Fibroblast of gingiva (primary cell): Measurements from ENCODE around the gene DISC1.
A peak's percentile ranks its signal among the peaks of the same experiment; 100 is the strongest.
"Not testable (repeated sequence)": the region's sequence is repeated elsewhere in the genome, so short reads cannot be mapped to it uniquely, and the experiment has no call there.

ENCODE experiments used
- DNase-seq: peaks from one replicate; pipeline ENCODE4 v3.0.0-alpha.2; 2011; ENCODE audit warnings: low read depth

Gene DISC1

GRCh38 chr1:231626535-231626950, at the start of gene DISC1:
TSS of gene DISC1 (plus strand) at chr1:231626790. CDS start at chr1:231626868, 78 bp downstream.
- DNase-seq: peak; percentile 90

- no peak for DNase-seq
Measured at GRCh38 chr1:231576804-231577718, 49.5 kb upstream of the DISC1 start.

DNA sequence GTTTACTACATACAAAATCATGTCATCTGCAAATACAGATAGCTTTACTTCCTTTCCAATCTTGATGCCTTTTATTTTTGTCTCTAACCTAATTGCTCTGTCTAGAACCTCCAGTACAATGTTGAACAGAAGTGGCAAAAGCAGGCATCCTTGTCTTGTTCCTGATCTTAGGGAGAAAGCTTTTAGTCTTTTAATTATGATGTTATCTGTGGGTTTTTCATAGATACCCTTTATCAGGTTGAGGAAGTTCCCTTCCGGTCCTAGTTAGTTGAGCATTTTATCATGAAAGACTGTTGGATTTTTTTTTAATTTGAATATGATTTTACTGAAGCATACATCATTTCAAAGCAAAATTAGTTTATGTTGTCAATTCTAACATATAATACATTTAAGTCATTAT, 45.7 kb upstream of the DISC1 start:
- DNase-seq: no peak

- DNase-seq: no peak
Measured at GRCh38 chr1:231581859-231582258, 44.7 kb upstream of the DISC1 start.

DNA sequence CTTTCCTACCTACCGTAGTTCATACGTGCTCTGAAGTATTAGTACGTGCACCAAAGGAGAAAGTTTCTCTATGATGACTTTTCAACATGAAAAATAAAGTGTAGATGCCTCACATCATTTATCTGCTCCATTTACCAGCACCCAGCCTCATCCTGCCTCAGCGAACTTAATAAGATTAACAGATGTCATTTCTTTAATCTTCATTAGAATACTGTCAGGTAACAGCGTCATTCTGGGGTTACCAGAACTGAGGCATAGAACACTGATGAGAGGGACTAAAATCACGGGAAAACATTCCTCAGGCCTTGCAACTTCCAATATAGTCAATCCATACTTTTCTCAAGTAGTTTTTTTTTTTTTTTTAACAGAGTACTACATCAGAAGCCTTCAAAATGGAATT, 43.2 kb upstream of the DISC1 start:
- DNase-seq: no peak

GRCh38 chr1:231584117-231584516, 42.5 kb upstream of the DISC1 start:
- DNase-seq: peak; percentile 71

DNA sequence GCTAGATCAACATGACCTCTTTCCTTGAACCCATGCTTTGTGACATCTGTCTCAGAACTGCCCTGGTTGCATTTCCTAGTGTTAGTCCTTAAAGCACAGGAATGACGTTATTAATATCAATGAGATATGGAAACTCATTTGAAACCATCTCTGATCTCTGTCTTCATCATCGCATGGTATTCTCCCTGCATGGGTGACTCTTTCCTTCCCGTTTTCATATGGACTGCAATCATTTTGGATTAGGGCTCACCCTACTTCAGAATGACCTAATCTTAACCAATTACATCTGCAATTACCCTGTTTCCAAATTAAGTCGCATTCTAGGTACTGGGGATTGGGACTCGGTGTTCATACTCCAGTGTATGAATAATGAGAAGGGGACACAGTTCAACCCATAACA, 41.7 kb upstream of the DISC1 start:
- DNase-seq: no peak

DNA sequence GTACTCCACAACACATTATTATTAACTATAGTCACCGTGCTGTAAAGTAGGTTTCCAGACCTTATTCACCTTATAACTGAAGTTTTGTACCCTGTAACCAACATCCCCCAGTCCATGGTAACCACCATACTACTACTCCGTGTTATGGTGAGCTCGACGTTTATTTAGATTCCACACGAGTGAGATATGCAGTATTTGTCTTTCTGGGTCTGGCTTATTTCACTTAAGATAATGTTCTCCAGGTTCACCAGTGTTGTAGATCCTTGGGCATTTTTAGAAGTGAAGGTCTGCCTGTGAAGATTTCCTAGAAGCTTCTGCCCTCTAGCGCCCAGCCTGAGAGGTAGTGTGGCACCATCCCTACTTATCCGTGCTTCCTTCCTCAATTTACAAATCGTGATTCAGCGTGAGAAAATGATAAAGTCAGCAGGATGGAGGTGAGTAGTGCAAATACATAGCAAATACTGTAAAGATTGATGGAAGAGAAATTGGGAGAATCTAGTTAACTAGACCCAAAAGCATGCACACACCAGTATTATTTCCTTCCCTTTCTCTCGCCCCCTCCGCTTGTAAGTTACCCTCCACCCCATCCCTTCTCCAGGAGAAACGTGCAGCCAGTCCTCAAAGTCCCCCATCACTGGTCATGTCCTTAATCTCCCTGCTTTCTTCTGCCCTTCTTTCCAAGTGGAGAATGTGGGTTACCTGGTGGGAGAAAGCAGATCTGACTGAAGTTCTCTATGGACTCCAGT, 36.0 kb upstream of the DISC1 start:
- peak; percentile 70 for DNase-seq

GRCh38 chr1:231591466-231591865, 35.1 kb upstream of the DISC1 start:
- DNase-seq: no peak

DNA sequence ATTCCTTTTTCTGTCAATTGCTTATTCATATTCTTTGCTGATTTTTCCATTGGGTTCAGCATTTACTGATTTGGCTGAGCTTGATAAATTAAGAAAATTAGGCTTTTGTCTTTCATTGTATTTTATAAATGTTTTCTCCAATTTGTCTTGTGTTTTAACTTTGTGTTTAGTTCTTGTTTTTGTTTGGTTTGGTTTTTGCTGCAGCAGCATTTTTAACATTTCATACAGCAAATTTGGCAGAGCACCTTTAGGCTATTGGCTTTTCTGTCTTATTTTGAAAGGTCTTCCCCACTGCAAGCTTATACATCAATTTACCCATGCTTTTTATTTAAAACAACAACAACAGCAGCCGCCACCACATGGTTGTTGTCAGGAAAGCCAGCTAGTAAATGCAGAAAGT, 33.8 kb upstream of the DISC1 start:
- no peak for DNase-seq

GRCh38 chr1:231593264-231593663, 33.3 kb upstream of the DISC1 start:
- DNase-seq: not testable (repeated sequence)

DNA sequence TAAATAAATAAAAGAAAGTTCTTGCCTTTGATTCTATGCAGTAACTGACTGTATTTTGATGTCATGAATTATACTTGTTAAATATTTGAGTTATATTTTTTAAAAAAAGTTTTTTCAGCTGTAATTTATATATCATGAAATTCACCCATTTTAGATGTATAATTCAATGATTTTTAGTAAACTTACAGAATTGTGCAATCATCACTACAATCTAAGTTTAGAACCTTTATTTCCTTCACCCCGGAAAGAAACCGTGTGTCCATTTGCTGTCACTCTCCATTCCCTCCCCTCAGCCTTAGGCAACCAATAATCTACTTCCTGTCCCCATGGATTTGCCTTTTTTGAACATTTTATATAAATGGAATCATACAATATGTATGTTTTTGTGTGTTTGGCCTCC, 32.5 kb upstream of the DISC1 start:
- DNase-seq: no peak

- no peak for DNase-seq
Measured at GRCh38 chr1:231594749-231595148, 31.8 kb upstream of the DISC1 start.

GRCh38 chr1:231596337-231596791, 30.2 kb upstream of the DISC1 start:
- peak; percentile 51 for DNase-seq

DNA sequence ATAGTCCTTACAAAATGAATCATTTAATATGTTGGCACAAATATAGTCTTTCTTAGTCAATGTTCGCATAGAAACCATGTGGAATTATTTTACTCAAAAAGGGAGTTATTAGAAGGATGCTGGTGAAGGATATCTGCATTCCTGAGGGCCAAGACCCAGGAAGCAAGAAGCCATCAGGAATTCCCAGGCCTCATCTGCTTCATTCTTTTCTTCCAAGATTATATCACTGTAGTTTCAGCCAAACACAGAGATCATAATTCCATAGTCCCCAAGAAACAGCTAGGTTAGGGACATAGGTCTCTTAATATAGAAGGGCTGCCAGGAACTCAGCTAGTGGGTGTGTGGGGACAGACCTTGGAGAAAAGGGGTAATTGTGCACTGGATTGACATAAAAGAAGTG, 28.6 kb upstream of the DISC1 start:
- DNase-seq: no peak

DNA sequence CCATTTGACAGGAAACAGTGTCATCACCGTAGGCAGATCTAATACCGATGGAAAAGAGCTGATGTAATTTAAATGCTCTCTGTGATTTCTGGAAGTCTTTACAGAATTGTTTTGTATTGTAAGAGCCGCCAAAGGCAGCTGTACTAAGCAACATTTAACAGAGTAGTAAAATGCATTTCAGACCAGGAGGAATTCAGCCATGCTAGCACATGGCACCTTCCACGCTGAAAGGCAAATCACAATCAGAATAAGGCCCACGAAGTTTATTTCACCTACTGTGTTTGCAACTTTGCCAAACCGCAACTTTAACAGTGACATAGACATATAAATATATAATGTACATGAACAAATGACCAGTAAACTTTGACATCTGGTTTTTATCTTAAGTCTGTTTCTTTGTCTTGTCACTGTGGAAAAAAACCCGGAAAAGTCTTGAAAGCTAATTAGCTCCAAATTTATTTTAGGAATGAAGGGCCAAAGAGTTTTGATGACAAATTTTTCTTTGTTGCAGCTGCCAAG, 26.1 kb upstream of the DISC1 start:
- peak; percentile 76 for DNase-seq

DNA sequence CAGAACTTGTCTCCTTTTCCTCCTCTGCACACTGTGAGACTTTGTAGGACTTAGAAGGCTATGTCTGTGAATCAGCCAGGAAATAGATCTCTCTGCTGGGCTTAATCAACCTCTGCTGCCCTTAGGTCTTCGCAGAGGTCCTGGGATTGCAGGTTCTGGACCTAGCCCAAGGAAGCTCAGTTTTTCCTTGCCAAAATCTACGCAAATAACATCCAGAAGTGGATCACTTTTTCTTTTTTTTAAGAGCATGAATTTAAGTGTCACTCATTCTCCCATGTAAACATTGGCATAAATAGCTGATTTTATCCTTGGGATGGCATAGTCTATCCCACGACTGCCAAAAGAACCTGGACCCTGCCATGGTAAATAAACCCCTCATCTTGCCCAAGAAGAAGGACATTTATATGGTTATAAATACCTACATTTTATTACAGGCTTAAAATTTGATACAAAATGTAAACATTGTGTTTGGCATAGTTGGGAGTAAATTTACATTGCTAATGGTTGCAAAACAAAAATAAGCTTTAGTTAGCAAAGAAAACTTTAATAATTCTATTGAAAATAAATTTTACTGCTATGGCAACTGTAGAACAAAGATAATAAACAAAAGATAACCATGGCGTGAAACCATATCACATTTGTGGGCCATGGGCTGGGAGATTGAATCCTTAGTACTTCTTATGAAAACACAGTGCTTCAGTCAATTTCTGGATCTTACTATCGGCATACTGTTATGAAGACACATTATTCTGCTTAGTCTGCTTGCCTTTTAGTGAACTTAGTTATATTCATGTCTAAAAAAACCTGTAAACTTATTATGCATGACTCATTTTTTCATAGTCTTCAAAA, 24.5 kb upstream of the DISC1 start:
- DNase-seq: peak; percentile 77

DNA sequence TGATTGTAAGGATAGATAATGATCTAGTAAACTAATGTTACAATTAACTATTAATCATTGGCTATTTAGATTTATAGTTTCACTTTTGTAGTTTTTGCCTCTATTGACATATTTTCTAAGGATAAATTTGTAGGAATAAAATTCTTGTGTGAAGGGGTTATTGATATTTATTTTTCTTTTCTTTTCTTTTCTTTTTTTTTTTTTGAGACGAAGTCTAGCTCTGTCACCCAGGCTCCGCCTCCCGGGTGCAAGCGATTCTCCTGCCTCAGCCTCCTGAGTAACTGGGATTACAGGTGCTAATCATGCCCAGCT, 24.0 kb upstream of the DISC1 start:
- DNase-seq: no peak

DNA sequence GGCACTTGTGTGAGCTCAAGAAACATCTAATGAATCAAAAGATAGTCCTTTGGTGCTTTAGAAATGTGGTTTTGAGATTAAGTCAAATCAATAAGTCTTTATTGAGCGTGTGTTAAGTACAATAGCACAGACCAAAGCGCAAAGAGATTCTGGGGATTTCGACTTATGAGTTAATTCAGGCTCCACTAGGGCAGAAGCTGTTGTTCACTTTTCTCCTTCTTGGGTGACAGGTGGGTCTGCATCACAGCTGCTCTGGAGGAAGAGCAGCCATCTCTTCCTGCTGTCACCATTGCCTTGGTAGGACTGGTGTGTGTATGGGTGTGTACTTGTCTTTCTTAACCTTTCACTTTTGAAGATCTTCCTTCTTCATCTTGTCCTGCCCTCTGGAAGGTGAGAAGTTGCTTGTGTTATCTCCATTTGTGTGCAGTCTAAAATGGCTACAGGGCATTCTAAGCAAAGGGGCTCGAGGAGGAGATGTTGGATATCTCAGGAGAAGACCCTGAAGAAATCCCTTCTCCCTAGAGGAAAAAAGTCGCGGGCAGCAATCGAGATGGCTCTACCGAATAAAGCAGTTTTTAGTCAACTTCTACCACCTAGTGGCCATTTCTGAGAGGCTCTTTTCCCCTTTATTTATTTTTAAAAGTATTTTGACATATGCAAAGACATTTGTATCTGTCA, 22.9 kb upstream of the DISC1 start:
- peak; percentile 34 for DNase-seq

DNA sequence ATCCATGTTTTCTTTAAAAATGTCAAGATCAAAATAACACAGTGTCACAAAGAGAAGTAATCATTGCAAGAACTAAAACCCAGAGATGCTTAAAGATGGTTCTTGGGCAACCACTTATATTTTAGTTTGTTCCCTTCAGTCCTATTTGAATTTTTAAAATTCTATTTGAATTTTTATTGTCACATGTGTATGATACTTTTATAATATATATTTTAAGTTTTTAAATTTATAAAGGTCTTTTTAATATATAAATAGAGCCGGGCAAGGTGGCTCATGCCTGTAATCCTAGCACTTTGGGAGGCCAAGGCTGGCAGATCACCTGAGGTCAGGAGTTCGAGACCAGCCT, 22.3 kb upstream of the DISC1 start:
- DNase-seq: no peak
